Neural cell (in vitro differentiated cells): ENCODE results near the gene PLCXD3.

Experiments used
- CTCF ChIP-seq: fragments of 450-650 bp; IDR thresholded peaks from 2 replicates; pipeline ENCODE4 v1.5.1; 2014; ENCODE audit warnings: antibody characterized with exemption, mild to moderate bottlenecking, moderate library complexity; ENCODE audit not compliant: poor library complexity, severe bottlenecking
- EP300 ChIP-seq: fragments of 450-650 bp; conservative IDR thresholded peaks from 2 replicates; pipeline ENCODE4 v1.6.1; 2014; ENCODE audit warnings: antibody characterized with exemption, mild to moderate bottlenecking, moderate library complexity; ENCODE audit not compliant: poor library complexity, severe bottlenecking
- MXI1 ChIP-seq: fragments of 450-650 bp; conservative IDR thresholded peaks from 2 replicates; pipeline ENCODE4 v1.6.1; 2014; ENCODE audit warnings: antibody characterized with exemption, mild to moderate bottlenecking; ENCODE audit not compliant: poor library complexity, severe bottlenecking
- TAF1 ChIP-seq: IDR thresholded peaks from 2 replicates; pipeline ENCODE4 v1.6.1; 2012; ENCODE audit warnings: low read depth

- no peak for TF ChIP-seq CTCF
- no peak for TF ChIP-seq EP300
- TF ChIP-seq TAF1: no peak
- TF ChIP-seq MXI1: no peak
These were observed 57.9 kb downstream of the PLCXD3 start for GRCh38 chr5:41452506-41452905.
